GM21390 (cell line): ENCODE measurements around the gene SEC14L2.

Source experiments
- ATAC-seq: cut with Tn5 transposase; IDR thresholded peaks from one replicate; pipeline ENCODE4 v1.9.1; 2021; ENCODE audit not compliant: unreplicated experiment

The SEC14L2 gene

GRCh38 chr22:30404307-30404706 is 7.5 kb downstream of the SEC14L2 start:
- ATAC-seq = no peak

GRCh38 chr22:30405731-30406130 is 8.9 kb downstream of the SEC14L2 start:
- no peak for ATAC-seq

- ATAC-seq = no peak
These were observed 9.6 kb downstream of the SEC14L2 start for GRCh38 chr22:30406400-30406799.

- no peak for ATAC-seq
These were observed 11.7 kb downstream of the SEC14L2 start for GRCh38 chr22:30408388-30409102.

GRCh38 chr22:30411780-30412179 is 15.0 kb downstream of the SEC14L2 start:
- ATAC-seq = no peak

- no peak for ATAC-seq
These were observed 16.2 kb downstream of the SEC14L2 start for GRCh38 chr22:30413001-30413400.

- no peak for ATAC-seq
These were observed 17.1 kb downstream of the SEC14L2 start for GRCh38 chr22:30413745-30414524.

GRCh38 chr22:30414525-30415047 is 17.8 kb downstream of the SEC14L2 start:
- no peak for ATAC-seq

GRCh38 chr22:30416403-30416802 is 19.6 kb downstream of the SEC14L2 start:
- no peak for ATAC-seq

- no peak for ATAC-seq
These were observed 20.0 kb downstream of the SEC14L2 start for GRCh38 chr22:30416837-30417236.

- ATAC-seq = no peak
These were observed 23.7 kb downstream of the SEC14L2 start for GRCh38 chr22:30420347-30421125.

GRCh38 chr22:30421695-30422480 is 25.1 kb downstream of the SEC14L2 start:
- no peak for ATAC-seq

GRCh38 chr22:30422481-30423300 is 25.9 kb downstream of the SEC14L2 start:
- no peak for ATAC-seq

GRCh38 chr22:30423301-30423958 is 26.6 kb downstream of the SEC14L2 start:
- ATAC-seq = peak; percentile 32

GRCh38 chr22:30423959-30424533 is 27.2 kb downstream of the SEC14L2 start:
- peak; percentile 82 for ATAC-seq

- ATAC-seq = no peak
These were observed 27.9 kb downstream of the SEC14L2 start for GRCh38 chr22:30424534-30425326.

GRCh38 chr22:30425327-30425615 is 28.5 kb downstream of the SEC14L2 start:
- ATAC-seq = no peak
